Posterior cingulate gyrus (tissue), 11 donors: Measurements from ENCODE around the gene AMN1.
"Not testable (repeated sequence)": the region's sequence is repeated elsewhere in the genome, so short reads cannot be mapped to it uniquely, and the experiment has no call there.

Experiments
- DNase-seq, 10 donors: peaks; one replicate each; pipeline versions ENCODE4 v3.0.0 to v3.0.0-alpha.2; 2020 to 2021; ENCODE audit warnings: mixed read lengths in 3 of 10
- intact Hi-C: fragments of 100-400 bp; cut with DNase I; formaldehyde crosslinking; loops from one replicate; pipeline ENCODE4 v1.15.1; 2023

AMN1 gene

GRCh38 chr12:31689921-31690320 is 38.9 kb downstream of the AMN1 start:
- intact Hi-C loops, DNase-seq: not testable (repeated sequence)

- intact Hi-C loops: no loop called here
- DNase-seq: no peak
Observed at GRCh38 chr12:31687101-31687527, 41.7 kb downstream of the AMN1 start.

- intact Hi-C loops: no loop called here
- no peak for DNase-seq
Observed at GRCh38 chr12:31685801-31686200, 43.0 kb downstream of the AMN1 start.

- peak in 1 of 10 donors; percentile 13 for DNase-seq
- intact Hi-C loops: no loop called here
Observed at GRCh38 chr12:31682136-31682962, 46.5 kb downstream of the AMN1 start.

DNA sequence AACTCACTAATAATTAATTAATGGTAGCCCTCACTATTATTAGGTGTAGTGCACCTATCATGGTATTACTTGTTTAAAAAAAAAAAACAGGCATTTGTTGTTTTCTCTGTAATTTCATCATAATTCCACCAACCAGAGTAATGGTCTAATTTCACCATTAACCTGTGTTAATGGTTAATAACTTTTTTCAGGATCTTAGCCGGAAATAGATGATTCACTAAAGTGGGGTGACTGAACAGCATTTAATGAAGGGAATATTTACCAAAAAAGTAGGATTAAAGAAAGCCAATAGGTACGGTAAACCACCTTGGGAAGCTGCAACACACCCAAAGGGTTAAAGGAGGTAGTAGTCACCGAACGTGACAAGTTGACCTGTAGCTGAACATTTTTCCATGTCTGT is 56.3 kb downstream of the AMN1 start:
- DNase-seq: no peak
- intact Hi-C loops: no loop called here

GRCh38 chr12:31669582-31669981 is 59.2 kb downstream of the AMN1 start:
- DNase-seq, intact Hi-C loops: not testable (repeated sequence)

DNA sequence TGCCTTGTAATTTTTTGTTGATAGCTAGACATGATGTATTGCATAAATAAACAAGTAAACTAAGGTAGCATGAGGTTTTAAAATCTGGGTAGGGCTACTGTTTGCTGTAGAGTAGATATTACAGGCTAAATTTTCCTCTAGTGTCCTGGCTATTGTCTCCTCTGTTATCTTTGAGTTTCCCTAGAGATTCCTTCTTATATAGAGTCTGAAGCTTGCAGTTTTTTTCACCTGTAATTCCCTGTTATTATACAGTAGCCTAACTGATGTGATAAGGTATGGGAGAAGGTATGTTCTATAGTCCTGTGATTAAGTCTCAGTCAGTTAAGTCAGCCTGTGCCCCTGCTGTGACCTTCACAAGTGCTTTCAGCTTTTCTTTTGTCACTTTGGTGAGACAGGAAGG is 59.8 kb downstream of the AMN1 start:
- DNase-seq: no peak
- intact Hi-C loops: no loop called here

GRCh38 chr12:31664038-31664437 is 64.8 kb downstream of the AMN1 start:
- DNase-seq: no peak
- intact Hi-C loops: no loop called here

GRCh38 chr12:31663576-31663975 is 65.2 kb downstream of the AMN1 start:
- DNase-seq: no peak
- intact Hi-C loops: no loop called here

- DNase-seq: no peak
- intact Hi-C loops: no loop called here
Observed at GRCh38 chr12:31662176-31662849, 66.5 kb downstream of the AMN1 start.

DNA sequence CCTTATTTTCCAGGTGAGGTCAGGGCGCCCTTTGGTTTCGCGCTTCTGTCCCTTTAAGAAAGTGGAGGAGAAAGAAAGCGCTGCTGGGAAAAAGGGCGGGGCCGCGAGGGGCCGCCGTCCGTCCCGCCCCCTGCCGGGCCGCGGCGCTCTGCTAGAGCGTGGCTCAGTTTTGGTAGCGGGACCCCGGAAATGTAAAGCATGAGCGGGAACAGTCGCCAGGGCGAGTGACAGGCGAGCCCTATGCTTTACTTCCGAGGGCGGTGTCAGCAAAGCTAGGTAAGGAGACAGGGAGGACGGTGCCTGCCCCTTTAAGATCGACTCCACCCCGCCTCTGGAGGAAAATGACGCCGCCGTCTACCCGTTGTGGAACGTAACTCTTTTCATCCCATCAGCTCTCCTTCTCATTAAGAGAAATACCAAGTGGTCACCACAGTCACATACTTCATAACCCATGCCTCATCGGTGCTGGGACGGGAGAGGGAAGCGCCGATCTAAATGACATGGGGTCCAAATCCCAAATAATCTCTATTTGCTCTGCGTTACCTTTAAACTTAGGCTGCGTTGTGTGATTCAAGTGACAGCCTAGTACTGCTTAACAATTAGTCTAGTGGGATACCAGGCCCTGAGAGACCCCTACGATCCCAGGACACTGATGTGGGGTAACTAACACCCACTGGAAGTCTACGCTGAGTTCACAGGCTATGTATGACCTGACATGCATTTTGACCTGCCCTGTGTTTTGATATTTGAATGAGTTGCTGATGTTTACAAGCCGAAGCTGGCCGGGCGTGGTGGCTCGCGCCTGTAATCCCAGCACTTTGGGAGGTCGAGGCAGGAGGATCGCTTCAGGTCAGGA is 69.5 kb downstream of the AMN1 start, which contains the start of gene ETFBKMT:
ETFBKMT (plus strand) TSS at position 602 of the 856 bp plus-strand sequence. CDS start 2,266 bp downstream, outside the sequence.
- DNase-seq: peak; percentile 82 to 98 (median 88)
- intact Hi-C loops: loop anchor here (1.0 to 5.0 kb wide), 4 partner anchors 69 to 1018 kb away; partner anchors contain the start of genes AMN1, BICD1, DNM1L and RESF1

GRCh38 chr12:31658471-31659086 is 70.2 kb downstream of the AMN1 start:
- intact Hi-C loops: loop anchor here (1.0 to 5.0 kb wide), 4 partner anchors 70 to 1019 kb away; partner anchors contain the start of genes AMN1, BICD1, DNM1L and RESF1
- DNase-seq: no peak

DNA sequence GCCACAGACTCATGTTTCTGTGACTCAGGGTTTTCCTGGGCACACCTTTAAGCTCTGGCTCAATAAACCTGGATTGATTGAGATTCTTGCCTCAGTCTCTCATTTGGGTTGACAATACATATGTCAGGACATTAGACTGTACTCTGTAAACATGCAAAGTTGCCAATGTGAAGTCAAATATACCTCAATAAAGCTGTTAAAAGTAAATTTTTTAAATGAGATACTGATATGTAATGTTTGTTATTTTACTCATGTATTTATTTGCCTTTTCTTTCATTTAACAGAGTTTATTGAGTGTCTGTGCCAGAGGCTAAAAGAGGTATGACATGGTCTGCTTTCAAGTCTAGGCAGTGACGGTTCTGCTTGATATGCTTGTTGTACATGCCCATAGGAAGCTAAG is 73.0 kb downstream of the AMN1 start:
- no peak for DNase-seq
- intact Hi-C loops: loop anchor here (5.0 kb wide), 2 partner anchors 452 to 1022 kb away; partner anchors contain the start of genes BICD1 and DNM1L

GRCh38 chr12:31655208-31655607 is 73.6 kb downstream of the AMN1 start:
- no peak for DNase-seq
- intact Hi-C loops: loop anchor here (5.0 kb wide), 2 partner anchors 452 to 1022 kb away; partner anchors contain the start of genes BICD1 and DNM1L

DNA sequence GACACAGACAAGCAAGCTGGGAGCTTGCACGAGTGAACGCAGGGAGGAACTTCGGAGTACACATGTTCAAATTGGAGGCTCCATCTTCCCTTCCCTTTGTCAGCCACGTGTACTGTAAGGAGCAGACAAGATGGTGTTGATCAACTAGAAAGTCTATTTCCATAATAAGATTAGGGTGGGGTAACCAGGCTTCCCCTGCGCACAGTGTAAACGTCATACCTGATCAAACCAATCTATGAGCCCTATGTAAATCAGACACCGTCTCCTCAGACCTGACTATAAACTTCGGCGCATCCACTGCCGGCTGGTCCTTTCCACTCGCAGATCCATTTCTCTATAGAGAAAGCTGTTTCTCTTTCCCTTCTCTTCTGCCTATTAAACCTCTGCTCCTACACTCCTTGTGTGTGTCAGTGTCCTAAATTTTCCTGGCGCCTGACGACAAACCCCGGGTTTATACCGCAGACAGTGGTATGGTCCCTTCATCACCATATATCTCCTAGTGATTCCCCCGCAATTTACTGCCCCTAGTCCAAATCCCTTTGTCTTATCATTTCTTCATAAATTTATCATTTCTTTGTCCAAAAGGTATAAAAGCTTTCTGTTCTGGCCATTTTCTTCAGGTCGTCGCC is 76.8 kb downstream of the AMN1 start:
- DNase-seq: no peak
- intact Hi-C loops: no loop called here

DNA sequence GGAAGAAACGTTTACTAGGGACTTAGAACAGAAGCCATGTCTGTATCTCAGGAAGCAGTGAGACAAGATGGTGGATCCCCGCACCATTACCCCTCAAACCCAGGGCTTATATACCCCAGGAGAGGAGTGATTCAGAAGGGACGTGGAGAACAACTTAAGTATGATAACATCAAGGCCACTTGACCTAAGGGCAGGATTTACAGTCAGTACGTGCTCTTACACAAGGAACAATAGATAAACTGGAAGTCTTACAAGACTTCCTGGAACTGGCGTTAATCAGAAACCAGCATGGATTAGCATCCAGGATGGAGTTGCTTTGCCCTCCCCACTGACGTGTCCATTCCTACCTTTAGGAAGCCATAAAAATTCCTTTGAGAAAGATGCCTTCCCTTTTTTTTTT is 77.9 kb downstream of the AMN1 start:
- no peak for DNase-seq
- intact Hi-C loops: no loop called here

- DNase-seq: no peak
- intact Hi-C loops: no loop called here
Observed at GRCh38 chr12:31647086-31647491, 81.7 kb downstream of the AMN1 start.

DNA sequence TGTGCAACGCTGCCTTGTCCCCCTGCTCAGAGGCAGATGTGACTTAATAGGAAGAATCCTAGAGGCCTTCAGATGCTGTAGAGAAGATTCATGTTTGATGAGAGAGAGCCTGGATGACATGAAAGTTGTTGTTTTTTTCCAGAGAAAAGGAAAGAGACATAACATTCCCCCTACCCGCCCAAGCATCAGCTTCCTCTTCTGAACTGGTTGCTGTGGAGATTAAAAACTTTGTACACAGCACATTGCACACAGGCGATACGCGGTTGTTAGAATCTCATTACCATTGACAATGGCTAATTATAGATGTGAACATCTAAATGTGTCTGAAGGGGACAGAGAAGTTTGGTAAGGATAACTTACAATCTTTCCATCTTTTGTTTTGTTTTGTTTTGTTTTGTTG is 82.9 kb downstream of the AMN1 start:
- intact Hi-C loops: no loop called here
- DNase-seq: no peak

DNA sequence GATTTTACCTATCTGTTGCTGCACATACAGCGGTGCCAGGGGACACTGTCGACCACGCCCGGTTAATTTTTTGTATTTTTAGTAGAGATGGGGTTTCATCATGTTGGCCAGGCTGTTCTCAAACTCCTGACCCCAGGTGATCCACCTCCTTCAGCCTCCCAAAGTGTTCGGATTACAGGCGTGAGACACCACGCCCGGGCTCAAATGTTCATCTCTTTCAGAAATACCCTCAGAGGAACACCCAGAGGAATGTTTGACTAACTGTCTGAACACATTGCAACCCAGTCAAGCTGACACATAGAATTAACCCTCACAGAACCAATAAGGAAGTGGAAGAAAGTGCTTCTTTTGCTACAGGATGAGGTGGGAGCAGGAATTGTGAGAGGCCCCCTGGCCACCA is 84.3 kb downstream of the AMN1 start:
- intact Hi-C loops: no loop called here
- DNase-seq: no peak
